B cell (primary cell): ENCODE results near the gene MAML3. TPM values are rescaled to one million over a fixed set of nuclear protein-coding genes. Genes with fewer than 3 reads are reported as not detected.

ENCODE experiments used
- ATAC-seq: fragments of 200-7000 bp; cut with Tn5 transposase; one replicate; pipeline ENCODE4 v1.10.0; 2021; ENCODE audit warnings: low read depth, mild to moderate bottlenecking, moderate number of reproducible peaks, moderate library complexity
- CTCF ChIA-PET: fragments of 350-600 bp; sonication (Branson Sonifier 250); formaldehyde crosslinking; loops from one replicate; lab custom pipeline; 2021; ENCODE audit warnings: antibody characterized with exemption, inconsistent platforms; lab: Charles Lee
- POLR2A ChIA-PET: fragments of 350-600 bp; sonication (Branson Sonifier 250); formaldehyde crosslinking; loops from one replicate; lab custom pipeline; 2021; ENCODE audit warnings: antibody characterized with exemption; lab: Charles Lee
- DNase-seq: peaks from one replicate; pipeline ENCODE4 v3.0.0; 2013
- H2AFZ ChIP-seq: 2 replicates; pipeline ENCODE4 v1.6.1; 2012; ENCODE audit warnings: mild to moderate bottlenecking, low read depth, low read length; ENCODE audit not compliant: insufficient read depth, poor library complexity, severe bottlenecking
- H3K27ac ChIP-seq, 2 donors: 1 replicate in 1 of 2; 2 replicates in 1 of 2; pipeline ENCODE4 v1.5.1; 2012 to 2013; ENCODE audit warnings: low read length in 2 of 2, mild to moderate bottlenecking in 2 of 2, moderate library complexity in 1 of 2
- H3K27me3 ChIP-seq, 4 experiments: fragments of 200-600 bp in 1 of 4; sonication (generic) in 1 of 4; replicated peaks in 1 of 4; 1 replicate in 2 of 4; 2 replicates in 2 of 4; pipeline versions ENCODE4 v1.6.1 to v1.7.0; 2013 to 2016; ENCODE audit warnings: low read length in 3 of 4, mild to moderate bottlenecking in 2 of 4, mixed read lengths in 1 of 4, moderate library complexity in 1 of 4; ENCODE audit not compliant: insufficient read depth in 4 of 4, control insufficient read depth in 3 of 4; ENCODE audit errors: control extremely low read depth in 1 of 4
- H3K36me3 ChIP-seq, 2 experiments: replicated peaks in 1 of 2; 1 replicate in 1 of 2; 2 replicates in 1 of 2; pipeline versions ENCODE4 v1.6.1 to v1.7.1; 2013; ENCODE audit warnings: low read length in 1 of 2; ENCODE audit not compliant: insufficient read depth in 2 of 2, control insufficient read depth in 1 of 2; ENCODE audit errors: control extremely low read depth in 1 of 2, extremely low read depth in 1 of 2
- H3K4me1 ChIP-seq, 2 donors: fragments of 200-600 bp in 1 of 2; sonication (generic) in 1 of 2; 1 replicate in 1 of 2; 2 replicates in 1 of 2; pipeline versions ENCODE4 v1.5.1 to v1.6.1; 2013 to 2017; ENCODE audit warnings: low read length in 2 of 2; ENCODE audit not compliant: control insufficient read depth in 2 of 2, insufficient read depth in 2 of 2
- H3K4me2 ChIP-seq: replicated peaks from 2 replicates; pipeline ENCODE3; 2012; ENCODE audit warnings: mild to moderate bottlenecking, low read depth, low read length; ENCODE audit not compliant: poor library complexity, severe bottlenecking
- H3K4me3 ChIP-seq, 5 experiments: fragments of 200-600 bp in 1 of 5; sonication (generic) in 1 of 5; 1 replicate in 3 of 5; 2 replicates in 2 of 5; pipeline versions ENCODE4 v1.5.1 to v1.7.0; 2011 to 2016; ENCODE audit warnings: low read length in 4 of 5, mild to moderate bottlenecking in 4 of 5, low read depth in 2 of 5, control low read depth in 1 of 5, moderate library complexity in 1 of 5; ENCODE audit not compliant: insufficient read depth in 1 of 5; ENCODE audit errors: control extremely low read depth in 1 of 5, extremely low read depth in 1 of 5
- H3K79me2 ChIP-seq: fragments of 200-600 bp; sonication (generic); one replicate; pipeline ENCODE4 v1.6.0; 2016; ENCODE audit warnings: low read length; ENCODE audit not compliant: control insufficient read depth, insufficient read depth
- H3K9ac ChIP-seq: fragments of 200-600 bp; sonication (generic); 2 replicates; pipeline ENCODE4 v1.6.1; 2017; ENCODE audit warnings: mild to moderate bottlenecking, low read length, moderate library complexity
- H3K9me3 ChIP-seq, 3 donors: one replicate each; pipeline versions ENCODE4 v1.6.1 to v1.7.1; 2013; ENCODE audit warnings: low read length in 2 of 3; ENCODE audit not compliant: control insufficient read depth in 2 of 3, insufficient read depth in 1 of 3; ENCODE audit errors: control extremely low read depth in 1 of 3
- H4K20me1 ChIP-seq: 2 replicates; pipeline ENCODE4 v1.6.0; 2012; ENCODE audit warnings: mild to moderate bottlenecking, low read length; ENCODE audit not compliant: insufficient read depth, control insufficient read depth, poor library complexity, severe bottlenecking
- H3K27ac Mint-ChIP-seq: one replicate; pipeline ENCODE4 v1.8.0; 2021; ENCODE audit warnings: mixed read lengths
- H3K27me3 Mint-ChIP-seq: one replicate; pipeline ENCODE4 v1.8.0; 2021; ENCODE audit warnings: mixed read lengths
- H3K4me1 Mint-ChIP-seq: one replicate; pipeline ENCODE4 v1.8.0; 2021; ENCODE audit warnings: mixed read lengths
- H3K4me3 Mint-ChIP-seq: one replicate; pipeline ENCODE4 v1.8.0; 2021; ENCODE audit warnings: mixed read lengths
- H3K9me3 Mint-ChIP-seq: one replicate; pipeline ENCODE4 v1.8.0; 2022; ENCODE audit warnings: mixed read lengths; ENCODE audit not compliant: insufficient read depth
- CTCF ChIP-seq: fragments of 200-600 bp; IDR thresholded peaks from one replicate; pipeline ENCODE4 v1.8.0; 2022; ENCODE audit warnings: antibody characterized with exemption, mild to moderate bottlenecking
- EZH2 ChIP-seq: IDR thresholded peaks from 2 replicates; pipeline ENCODE4 v1.6.1; 2012; ENCODE audit warnings: borderline replicate concordance, low read depth, mild to moderate bottlenecking, moderate library complexity, low read length; ENCODE audit not compliant: insufficient read depth, poor library complexity, severe bottlenecking
- WGBS: methylation state at CpG from one replicate; pipeline ENCODE4 v1.1.5; 2013; ENCODE audit warnings: missing lambda C conversion rate; ENCODE audit not compliant: insufficient coverage; 5-methylcytosine and 5-hydroxymethylcytosine counted together
- intact Hi-C: fragments of 100-400 bp; cut with micrococcal nuclease; formaldehyde crosslinking; loops from one replicate; pipeline ENCODE4 v1.10.0; 2022
- polyA plus RNA-seq: library from polyadenylated mRNA; depleted of rRNA; stranded (reverse); fragments of >200 nt; gene quantifications from 2 replicates; pipeline ENCODE4 v1.2.3, GENCODE V29; 2012
- total RNA-seq, 2 donors: library from RNA; stranded (reverse); fragments of 120-200 nt in 1 of 2; gene quantifications; 1 replicate in 1 of 2; 2 replicates in 1 of 2; pipeline versions ENCODE4 v1.2.3 to v1.2.4, GENCODE V29; 2013 to 2022

MAML3 gene
- total and polyA plus RNA-seq, 2 donors (not counting 1 experiment from before 2014, with no cell fraction given): 0.94 to 5.3 TPM

- Histone ChIP-seq H3K4me2 (no peak overlapping the region), H3K9me3 (no peaks in the 10 kb centered on the region), H4K20me1 (no peaks in the 10 kb centered on the region), H3K36me3 (no peaks in the 10 kb centered on the region), H3K4me3 (no peak overlapping the region), H3K27ac (no peak overlapping the region), H2AFZ (no peak overlapping the region), H3K27me3 (peaks cover 0 to 3% (median 0%) of the 10 kb centered on the region in 4 experiments), H3K79me2 (no peaks in the 10 kb centered on the region), H3K9ac (no peak overlapping the region), H3K4me1 (no peaks in the 10 kb centered on the region)
- ChIA-PET POLR2A (no interaction called here), CTCF (no interaction called here)
- ATAC-seq (no peak), DNase-seq (no peak)
- WGBS: no CpG with 5 or more reads among the region's 5 CpGs
- intact Hi-C loops: no loop called here
- Mint-ChIP-seq H3K27me3 (peaks cover 15% of the 10 kb centered on the region), H3K4me3 (no peak overlapping the region), H3K9me3 (no peaks in the 10 kb centered on the region), H3K27ac (no peak overlapping the region), H3K4me1 (no peaks in the 10 kb centered on the region)
- TF ChIP-seq CTCF: no peak
- TF ChIP-seq EZH2: no peak
These were observed 306.0 kb downstream of the MAML3 start for GRCh38 chr4:139848028-139848427.

DNA sequence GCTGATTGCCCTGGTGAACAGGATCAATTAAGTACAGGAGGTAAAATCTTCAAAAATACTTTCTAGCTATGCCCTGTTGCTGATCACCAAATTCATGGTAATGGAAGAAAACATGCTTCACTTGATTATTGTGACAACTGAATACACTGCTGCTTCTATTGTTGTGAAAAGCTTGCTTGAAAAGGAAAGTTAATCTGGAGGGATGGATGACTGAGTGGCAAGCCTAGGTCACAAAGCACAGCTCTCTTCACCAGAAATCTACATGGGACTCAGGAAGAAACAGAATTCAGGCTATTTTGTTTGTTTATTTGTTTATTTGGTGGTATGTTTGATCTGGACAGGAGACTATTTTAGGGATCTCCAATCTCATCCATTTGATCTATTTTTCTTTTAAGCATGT is 306.4 kb downstream of the MAML3 start:
- H3K4me2 ChIP-seq: no peak overlapping the region
- H2AFZ ChIP-seq: no peak overlapping the region
- ChIA-PET CTCF (no interaction called here), POLR2A (no interaction called here)
- H3K9me3 ChIP-seq: no peaks in the 10 kb centered on the region
- no peak overlapping the region for H3K4me3 ChIP-seq
- no peaks in the 10 kb centered on the region for H3K36me3 ChIP-seq
- no peak overlapping the region for H3K27ac ChIP-seq
- no peak overlapping the region for H3K9ac ChIP-seq
- peaks cover 0 to 3% (median 0%) of the 10 kb centered on the region in 4 experiments for H3K27me3 ChIP-seq
- no peak overlapping the region for H3K4me3 Mint-ChIP-seq
- H3K4me1 ChIP-seq: no peaks in the 10 kb centered on the region
- H3K9me3 Mint-ChIP-seq: no peaks in the 10 kb centered on the region
- H3K4me1 Mint-ChIP-seq: no peaks in the 10 kb centered on the region
- intact Hi-C loops: no loop called here
- H4K20me1 ChIP-seq: no peaks in the 10 kb centered on the region
- DNase-seq (no peak), ATAC-seq (no peak)
- no peaks in the 10 kb centered on the region for H3K79me2 ChIP-seq
- no peak overlapping the region for H3K27ac Mint-ChIP-seq
- H3K27me3 Mint-ChIP-seq: peaks cover 15% of the 10 kb centered on the region
- TF ChIP-seq EZH2 (no peak), CTCF (no peak)
